Rectal smooth muscle tissue (tissue), 1 donor: ENCODE results near the gene ATXN3.

ENCODE experiments used
- H3K27ac ChIP-seq: one replicate; pipeline ENCODE4 v1.7.0; 2013; ENCODE audit warnings: low read depth, low read length, inconsistent platforms
- H3K27me3 ChIP-seq: one replicate; pipeline ENCODE4 v1.7.0; 2013; ENCODE audit warnings: low read length; ENCODE audit not compliant: control insufficient read depth, insufficient read depth
- H3K36me3 ChIP-seq: one replicate; pipeline ENCODE4 v1.7.0; 2013; ENCODE audit warnings: low read length; ENCODE audit not compliant: control insufficient read depth, insufficient read depth
- H3K4me1 ChIP-seq: one replicate; pipeline ENCODE4 v1.7.0; 2013; ENCODE audit warnings: low read length; ENCODE audit not compliant: control insufficient read depth, insufficient read depth
- H3K4me3 ChIP-seq: one replicate; pipeline ENCODE4 v1.7.0; 2013; ENCODE audit warnings: low read length
- H3K9ac ChIP-seq: one replicate; pipeline ENCODE4 v1.7.0; 2013; ENCODE audit warnings: low read length

ATXN3 gene

GRCh38 chr14:92021523-92021922 lies 84.9 kb downstream of the ATXN3 start:
- Histone ChIP-seq H3K4me3 (no peak overlapping the region), H3K36me3 (peaks cover 3% of the 10 kb centered on the region), H3K4me1 (no peaks in the 10 kb centered on the region), H3K9ac (no peak overlapping the region), H3K27me3 (no peaks in the 10 kb centered on the region), H3K27ac (no peak overlapping the region)

- Histone ChIP-seq H3K4me3 (no peak overlapping the region), H3K27ac (no peak overlapping the region), H3K36me3 (peaks cover 17% of the 10 kb centered on the region), H3K9ac (no peak overlapping the region), H3K4me1 (no peaks in the 10 kb centered on the region), H3K27me3 (no peaks in the 10 kb centered on the region)
Observed at GRCh38 chr14:92014040-92014439, 92.3 kb downstream of the ATXN3 start.

GRCh38 chr14:92012121-92012748 lies 94.1 kb downstream of the ATXN3 start:
- peaks cover 21% of the 10 kb centered on the region for H3K36me3 ChIP-seq
- no peak overlapping the region for H3K4me3 ChIP-seq
- no peak overlapping the region for H3K27ac ChIP-seq
- no peaks in the 10 kb centered on the region for H3K27me3 ChIP-seq
- H3K4me1 ChIP-seq = no peaks in the 10 kb centered on the region
- H3K9ac ChIP-seq = no peak overlapping the region

GRCh38 chr14:92010644-92011043 lies 95.7 kb downstream of the ATXN3 start:
- Histone ChIP-seq H3K4me1 (no peaks in the 10 kb centered on the region), H3K36me3 (peaks cover 17% of the 10 kb centered on the region), H3K4me3 (no peak overlapping the region), H3K9ac (no peak overlapping the region), H3K27ac (no peak overlapping the region), H3K27me3 (no peaks in the 10 kb centered on the region)

GRCh38 chr14:92009604-92010003 lies 96.8 kb downstream of the ATXN3 start:
- Histone ChIP-seq H3K36me3 (peaks cover 15% of the 10 kb centered on the region), H3K4me1 (no peaks in the 10 kb centered on the region), H3K27ac (no peak overlapping the region), H3K27me3 (no peaks in the 10 kb centered on the region), H3K9ac (no peak overlapping the region), H3K4me3 (no peak overlapping the region)
